ENCODE measurements around the gene TM2D3.
A peak's percentile ranks its signal among the peaks of the same experiment; 100 is the strongest.

TM2D3 gene

GRCh38 chr15:101611580-101612299, 40.4 kb downstream of the TM2D3 start:
- H3K4me2 ChIP-seq (ENCODE audit: low read length) = no peak overlapping the region
- H3K36me3 ChIP-seq (ENCODE audit: control insufficient read depth, insufficient read depth, low read length) = no peaks in the 10 kb centered on the region
- H2BK120ac ChIP-seq (ENCODE audit: low read depth, low read length) = no peak overlapping the region
- WGBS (ENCODE audit: extremely low coverage, insufficient coverage, low lambda C conversion rate) = no CpG with 5 or more reads among the region's 10 CpGs
- H3K79me1 ChIP-seq (ENCODE audit: low read length) = no peaks in the 10 kb centered on the region
- H3K4me1 ChIP-seq (ENCODE audit: control insufficient read depth, low read depth, low read length) = peaks cover 2% of the 10 kb centered on the region
- H3K27me3 ChIP-seq (ENCODE audit: insufficient read depth, low read length, poor library complexity) = no peaks in the 10 kb centered on the region
- H2BK15ac ChIP-seq (replicated peaks; ENCODE audit: low read depth) = no peak overlapping the region
- no peak overlapping the region for H3K9ac ChIP-seq (ENCODE audit: low read length)
- no peak overlapping the region for H3K27ac ChIP-seq (ENCODE audit: low read depth, low read length)
- H2AK5ac ChIP-seq (ENCODE audit: low read length) = no peak overlapping the region
- no peak overlapping the region for H2BK5ac ChIP-seq (ENCODE audit: low read length)
- H3K4ac ChIP-seq (ENCODE audit: low read depth, low read length) = no peak overlapping the region
- no peak overlapping the region for H3K23ac ChIP-seq (ENCODE audit: low read length)
- no peak overlapping the region for H3K18ac ChIP-seq (ENCODE audit: low read length)
- no peak overlapping the region for H4K5ac ChIP-seq (ENCODE audit: low read length)
- H3K4me3 ChIP-seq (ENCODE audit: low read length) = no peak overlapping the region
- DNase-seq = no peak
- H3K56ac ChIP-seq (ENCODE audit: low read length) = no peak overlapping the region
- no peaks in the 10 kb centered on the region for H3K79me2 ChIP-seq (ENCODE audit: control insufficient read depth, insufficient read depth, low read length)
- no peak overlapping the region for H4K8ac ChIP-seq (ENCODE audit: low read depth, low read length)

GRCh38 chr15:101611007-101611406, 41.2 kb downstream of the TM2D3 start:
- H2BK15ac ChIP-seq (replicated peaks; ENCODE audit: low read depth) = no peak overlapping the region
- no peak overlapping the region for H3K23ac ChIP-seq (ENCODE audit: low read length)
- no peak overlapping the region for H3K4me2 ChIP-seq (ENCODE audit: low read length)
- WGBS (ENCODE audit: extremely low coverage, insufficient coverage, low lambda C conversion rate) = no CpG with 5 or more reads among the region's 15 CpGs
- H3K79me1 ChIP-seq (ENCODE audit: low read length) = no peaks in the 10 kb centered on the region
- H2BK5ac ChIP-seq (ENCODE audit: low read length) = no peak overlapping the region
- no peaks in the 10 kb centered on the region for H3K79me2 ChIP-seq (ENCODE audit: control insufficient read depth, insufficient read depth, low read length)
- H3K4ac ChIP-seq (ENCODE audit: low read depth, low read length) = no peak overlapping the region
- no peak overlapping the region for H4K5ac ChIP-seq (ENCODE audit: low read length)
- no peak overlapping the region for H3K4me3 ChIP-seq (ENCODE audit: low read length)
- no peak for DNase-seq
- H3K36me3 ChIP-seq (ENCODE audit: control insufficient read depth, insufficient read depth, low read length) = no peaks in the 10 kb centered on the region
- H4K8ac ChIP-seq (ENCODE audit: low read depth, low read length) = no peak overlapping the region
- no peak overlapping the region for H2BK120ac ChIP-seq (ENCODE audit: low read depth, low read length)
- H2AK5ac ChIP-seq (ENCODE audit: low read length) = no peak overlapping the region
- no peak overlapping the region for H3K9ac ChIP-seq (ENCODE audit: low read length)
- H3K18ac ChIP-seq (ENCODE audit: low read length) = no peak overlapping the region
- H3K27ac ChIP-seq (ENCODE audit: low read depth, low read length) = no peak overlapping the region
- no peak overlapping the region for H3K56ac ChIP-seq (ENCODE audit: low read length)
- no peaks in the 10 kb centered on the region for H3K4me1 ChIP-seq (ENCODE audit: control insufficient read depth, low read depth, low read length)
- H3K27me3 ChIP-seq (ENCODE audit: insufficient read depth, low read length, poor library complexity) = no peaks in the 10 kb centered on the region

GRCh38 chr15:101610611-101611000, 41.6 kb downstream of the TM2D3 start:
- H3K4me3 ChIP-seq (ENCODE audit: low read length) = no peak overlapping the region
- no CpG with 5 or more reads among the region's 8 CpGs for WGBS (ENCODE audit: extremely low coverage, insufficient coverage, low lambda C conversion rate)

GRCh38 chr15:101609742-101610610, 42.2 kb downstream of the TM2D3 start:
- no peaks in the 10 kb centered on the region for H3K4me1 ChIP-seq (ENCODE audit: control insufficient read depth, low read depth, low read length)
- H3K79me2 ChIP-seq (ENCODE audit: control insufficient read depth, insufficient read depth, low read length) = no peaks in the 10 kb centered on the region
- H3K4me3 ChIP-seq (ENCODE audit: low read length) = no peak overlapping the region
- H3K23ac ChIP-seq (ENCODE audit: low read length) = no peak overlapping the region
- H3K4ac ChIP-seq (ENCODE audit: low read depth, low read length) = no peak overlapping the region
- H2AK5ac ChIP-seq (ENCODE audit: low read length) = no peak overlapping the region
- H2BK120ac ChIP-seq (ENCODE audit: low read depth, low read length) = no peak overlapping the region
- DNase-seq = no peak
- no peaks in the 10 kb centered on the region for H3K36me3 ChIP-seq (ENCODE audit: control insufficient read depth, insufficient read depth, low read length)
- H3K4me2 ChIP-seq (ENCODE audit: low read length) = no peak overlapping the region
- H4K5ac ChIP-seq (ENCODE audit: low read length) = no peak overlapping the region
- H3K9ac ChIP-seq (ENCODE audit: low read length) = no peak overlapping the region
- H3K56ac ChIP-seq (ENCODE audit: low read length) = no peak overlapping the region
- H3K18ac ChIP-seq (ENCODE audit: low read length) = no peak overlapping the region
- WGBS (ENCODE audit: extremely low coverage, insufficient coverage, low lambda C conversion rate) = no CpG with 5 or more reads among the region's 23 CpGs
- no peaks in the 10 kb centered on the region for H3K27me3 ChIP-seq (ENCODE audit: insufficient read depth, low read length, poor library complexity)
- H3K27ac ChIP-seq (ENCODE audit: low read depth, low read length) = no peak overlapping the region
- H3K79me1 ChIP-seq (ENCODE audit: low read length) = no peaks in the 10 kb centered on the region
- H2BK15ac ChIP-seq (replicated peaks; ENCODE audit: low read depth) = no peak overlapping the region
- no peak overlapping the region for H4K8ac ChIP-seq (ENCODE audit: low read depth, low read length)
- H2BK5ac ChIP-seq (ENCODE audit: low read length) = no peak overlapping the region

More at GRCh38 chr15:101610611-101611000, 41.6 kb downstream of the TM2D3 start:
- H2BK15ac ChIP-seq (replicated peaks; ENCODE audit: low read depth) = no peak overlapping the region
- H3K23ac ChIP-seq (ENCODE audit: low read length) = no peak overlapping the region
- H2BK5ac ChIP-seq (ENCODE audit: low read length) = no peak overlapping the region
- no peak overlapping the region for H3K9ac ChIP-seq (ENCODE audit: low read length)
- no peaks in the 10 kb centered on the region for H3K27me3 ChIP-seq (ENCODE audit: insufficient read depth, low read length, poor library complexity)
- H3K27ac ChIP-seq (ENCODE audit: low read depth, low read length) = no peak overlapping the region
- no peak overlapping the region for H4K5ac ChIP-seq (ENCODE audit: low read length)
- no peak overlapping the region for H3K56ac ChIP-seq (ENCODE audit: low read length)
- no peaks in the 10 kb centered on the region for H3K36me3 ChIP-seq (ENCODE audit: control insufficient read depth, insufficient read depth, low read length)
- H2AK5ac ChIP-seq (ENCODE audit: low read length) = no peak overlapping the region
- no peaks in the 10 kb centered on the region for H3K79me2 ChIP-seq (ENCODE audit: control insufficient read depth, insufficient read depth, low read length)
- no peaks in the 10 kb centered on the region for H3K79me1 ChIP-seq (ENCODE audit: low read length)
- no peak overlapping the region for H3K4ac ChIP-seq (ENCODE audit: low read depth, low read length)
- H2BK120ac ChIP-seq (ENCODE audit: low read depth, low read length) = no peak overlapping the region
- H4K8ac ChIP-seq (ENCODE audit: low read depth, low read length) = no peak overlapping the region
- H3K18ac ChIP-seq (ENCODE audit: low read length) = no peak overlapping the region
- no peak overlapping the region for H3K4me2 ChIP-seq (ENCODE audit: low read length)
- H3K4me1 ChIP-seq (ENCODE audit: control insufficient read depth, low read depth, low read length) = no peaks in the 10 kb centered on the region
- DNase-seq = no peak

GRCh38 chr15:101608201-101608600, 44.0 kb downstream of the TM2D3 start:
- Histone ChIP-seq H2BK15ac (replicated peaks; ENCODE audit: low read depth) (no peak overlapping the region), H3K4me3 (ENCODE audit: low read length) (no peak overlapping the region), H3K56ac (ENCODE audit: low read length) (no peak overlapping the region), H3K4me2 (ENCODE audit: low read length) (no peak overlapping the region), H3K18ac (ENCODE audit: low read length) (no peak overlapping the region), H3K23ac (ENCODE audit: low read length) (no peak overlapping the region), H3K27ac (ENCODE audit: low read depth, low read length) (no peak overlapping the region), H4K5ac (ENCODE audit: low read length) (no peak overlapping the region), H3K27me3 (ENCODE audit: insufficient read depth, low read length, poor library complexity) (no peaks in the 10 kb centered on the region), H3K4ac (ENCODE audit: low read depth, low read length) (no peak overlapping the region), H4K8ac (ENCODE audit: low read depth, low read length) (no peak overlapping the region), H3K9ac (ENCODE audit: low read length) (no peak overlapping the region), H2BK120ac (ENCODE audit: low read depth, low read length) (no peak overlapping the region), H2BK5ac (ENCODE audit: low read length) (no peak overlapping the region), H3K79me1 (ENCODE audit: low read length) (no peaks in the 10 kb centered on the region), H3K4me1 (ENCODE audit: control insufficient read depth, low read depth, low read length) (no peaks in the 10 kb centered on the region), H3K36me3 (ENCODE audit: control insufficient read depth, insufficient read depth, low read length) (no peaks in the 10 kb centered on the region), H3K79me2 (ENCODE audit: control insufficient read depth, insufficient read depth, low read length) (no peaks in the 10 kb centered on the region), H2AK5ac (ENCODE audit: low read length) (no peak overlapping the region)
- no CpG with 5 or more reads among the region's 9 CpGs for WGBS (ENCODE audit: extremely low coverage, insufficient coverage, low lambda C conversion rate)
- peak; percentile 49 for DNase-seq
